ENCODE measurements around the gene KIR2DL4.
"Not testable (repeated sequence)": the region's sequence is repeated elsewhere in the genome, so short reads cannot be mapped to it uniquely, and the experiment has no call there.

Gene KIR2DL4

GRCh38 chr19:54803410-54803809 lies at the start of gene KIR2DL4:
Gene KIR2DL4 (plus strand): TSS chr19:54803610. CDS start chr19:54803652, 42 bp downstream.
- Histone ChIP-seq H3K9me3 (no peaks in the 10 kb centered on the region), H3K27ac (no peak within 1 kb of the TSS), H3K27me3 (peaks cover 19% of the 10 kb centered on the region), H3K4me1 (ENCODE audit: control insufficient read depth in 1 of 2, insufficient read depth in 1 of 2, low read depth in 1 of 2, low read length in 1 of 2) (no peaks in the 10 kb centered on the region), H3K36me3 (no peaks in the 10 kb centered on the region), H3K4me3 (ENCODE audit: low read depth in 1 of 2, low read length in 1 of 2) (no peak within 1 kb of the TSS)
- no peak for TF ChIP-seq CTCF (IDR thresholded peaks at IDR 0.05)

DNA sequence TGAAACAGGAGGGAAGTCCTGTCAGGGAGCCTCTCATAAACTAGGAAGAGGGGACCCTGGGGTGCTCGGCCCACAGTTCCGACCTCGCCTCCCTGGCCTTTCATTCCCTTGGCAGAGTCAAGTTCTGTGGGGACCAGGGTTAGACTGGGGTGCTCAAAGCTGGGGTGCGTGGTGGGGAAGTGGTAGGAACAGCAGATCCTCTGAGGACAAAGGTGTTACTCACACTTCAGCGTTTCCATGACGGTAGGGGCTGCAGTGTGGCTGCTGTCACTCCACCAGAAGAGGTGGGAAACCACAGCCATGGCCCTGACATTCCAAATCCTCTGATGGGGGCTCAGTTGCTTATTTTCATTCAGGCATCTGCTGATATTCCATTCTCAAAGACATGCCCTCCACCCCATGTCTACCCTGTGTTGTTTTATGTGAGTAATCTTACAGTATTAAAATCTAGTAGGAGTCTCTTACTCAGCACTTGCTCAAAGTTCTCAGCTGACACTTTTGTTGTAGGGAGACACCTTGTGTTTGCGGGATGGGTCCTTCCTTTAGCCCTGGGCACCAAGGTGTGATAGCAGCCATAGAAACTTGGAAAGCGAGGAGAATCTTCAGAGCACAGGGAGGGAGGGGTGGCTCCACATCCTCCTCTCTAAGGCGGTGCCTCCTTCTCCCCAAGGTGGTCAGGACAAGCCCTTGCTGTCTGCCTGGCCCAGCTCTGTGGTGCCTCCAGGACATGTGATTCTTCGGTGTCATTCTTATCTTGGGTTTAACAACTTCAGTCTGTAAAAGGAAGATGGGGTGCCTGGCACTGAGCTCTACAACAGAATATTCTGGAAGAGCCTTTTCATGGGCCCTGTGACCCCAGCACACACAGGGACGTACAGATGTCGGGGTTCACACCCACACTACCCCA lies 47.0 kb upstream of the KIR2DL4 start:
- not testable (repeated sequence) for H3K27ac ChIP-seq; H3K36me3 ChIP-seq; H3K4me3 ChIP-seq (ENCODE audit: low read depth in 1 of 2, low read length in 1 of 2)

DNA sequence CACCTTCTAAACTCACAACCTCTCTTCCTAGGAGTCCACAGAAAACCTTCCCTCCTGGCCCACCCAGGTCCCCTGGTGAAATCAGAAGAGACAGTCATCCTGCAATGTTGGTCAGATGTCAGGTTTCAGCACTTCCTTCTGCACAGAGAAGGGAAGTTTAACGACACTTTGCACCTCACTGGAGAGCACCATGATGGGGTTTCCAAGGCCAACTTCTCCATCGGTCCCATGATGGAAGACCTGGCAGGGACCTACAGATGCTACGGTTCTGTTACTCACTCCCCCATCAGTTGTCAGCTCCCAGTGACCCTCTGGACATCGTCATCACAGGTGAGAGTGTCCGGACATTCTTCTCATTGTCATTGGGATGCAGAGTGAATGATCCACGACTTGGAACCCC lies 44.8 kb upstream of the KIR2DL4 start:
- not testable (repeated sequence) for H3K27me3 ChIP-seq, H3K36me3 ChIP-seq

More for the DNA sequence above, 47.0 kb upstream of the KIR2DL4 start:
- peaks cover 13 to 22% of the 10 kb centered on the region in 2 experiments for H3K4me1 ChIP-seq (ENCODE audit: control insufficient read depth in 1 of 2, insufficient read depth in 1 of 2, low read depth in 1 of 2, low read length in 1 of 2)
- not testable (repeated sequence) for H3K27me3 ChIP-seq, H3K9me3 ChIP-seq

DNA sequence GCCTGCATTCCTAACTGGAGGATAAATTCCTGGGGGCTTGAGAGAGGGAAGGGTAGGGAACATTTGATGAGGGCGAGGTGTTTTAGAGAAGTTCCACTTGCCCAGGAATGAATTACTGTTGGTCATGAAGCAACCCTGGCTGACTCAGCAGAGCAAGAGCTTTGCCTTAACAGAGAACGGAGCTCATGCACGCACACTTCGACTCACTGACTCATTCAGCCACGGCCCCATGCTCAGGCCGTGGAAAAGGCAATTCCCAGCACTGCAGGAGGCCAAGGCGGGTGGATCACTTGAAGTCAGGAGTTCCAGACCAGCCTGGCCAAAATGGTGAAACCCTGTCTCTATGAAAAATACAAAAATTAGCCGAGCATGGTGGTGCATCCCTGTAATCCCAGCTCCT lies 39.2 kb upstream of the KIR2DL4 start:
- not testable (repeated sequence) for H3K36me3 ChIP-seq, H3K27me3 ChIP-seq, H3K9me3 ChIP-seq
- H3K4me1 ChIP-seq (ENCODE audit: control insufficient read depth in 1 of 2, insufficient read depth in 1 of 2, low read depth in 1 of 2, low read length in 1 of 2) = peaks cover 19 to 24% of the 10 kb centered on the region in 2 experiments
- peak overlapping the region; percentile 78 for H3K27ac ChIP-seq
- peak overlapping the region; percentile 15 to 21 for H3K4me3 ChIP-seq (ENCODE audit: low read depth in 1 of 2, low read length in 1 of 2)

More for the DNA sequence above, 44.8 kb upstream of the KIR2DL4 start:
- H3K9me3 ChIP-seq; H3K4me3 ChIP-seq (ENCODE audit: low read depth in 1 of 2, low read length in 1 of 2): not testable (repeated sequence)
- Histone ChIP-seq H3K27ac (peak overlapping the region; percentile 80), H3K4me1 (ENCODE audit: control insufficient read depth in 1 of 2, insufficient read depth in 1 of 2, low read depth in 1 of 2, low read length in 1 of 2) (peaks cover 15 to 26% of the 10 kb centered on the region in 2 experiments)

- H3K36me3 ChIP-seq; H3K4me3 ChIP-seq (ENCODE audit: low read depth in 1 of 2, low read length in 1 of 2); H3K9me3 ChIP-seq; H3K27ac ChIP-seq; H3K27me3 ChIP-seq: not testable (repeated sequence)
- H3K4me1 ChIP-seq (ENCODE audit: control insufficient read depth in 1 of 2, insufficient read depth in 1 of 2, low read depth in 1 of 2, low read length in 1 of 2) = peaks cover 19 to 22% of the 10 kb centered on the region in 2 experiments
Observed at GRCh38 chr19:54766464-54766863, 36.9 kb upstream of the KIR2DL4 start.

GRCh38 chr19:54769646-54770045 lies 33.8 kb upstream of the KIR2DL4 start, which contains the start of gene KIR2DL1:
Gene KIR2DL1 (plus strand): TSS chr19:54769793. CDS start chr19:54769851, 58 bp downstream.
- H3K27me3 ChIP-seq; H3K4me1 ChIP-seq (ENCODE audit: control insufficient read depth in 1 of 2, insufficient read depth in 1 of 2, low read depth in 1 of 2, low read length in 1 of 2); H3K4me3 ChIP-seq (ENCODE audit: low read depth in 1 of 2, low read length in 1 of 2); H3K9me3 ChIP-seq; H3K27ac ChIP-seq; H3K36me3 ChIP-seq: not testable (repeated sequence)

- not testable (repeated sequence) for H3K9me3 ChIP-seq; H3K4me1 ChIP-seq (ENCODE audit: control insufficient read depth in 1 of 2, insufficient read depth in 1 of 2, low read depth in 1 of 2, low read length in 1 of 2); H3K4me3 ChIP-seq (ENCODE audit: low read depth in 1 of 2, low read length in 1 of 2); H3K27me3 ChIP-seq; H3K36me3 ChIP-seq; H3K27ac ChIP-seq
Observed at GRCh38 chr19:54770511-54770910, 32.9 kb upstream of the KIR2DL4 start.

DNA sequence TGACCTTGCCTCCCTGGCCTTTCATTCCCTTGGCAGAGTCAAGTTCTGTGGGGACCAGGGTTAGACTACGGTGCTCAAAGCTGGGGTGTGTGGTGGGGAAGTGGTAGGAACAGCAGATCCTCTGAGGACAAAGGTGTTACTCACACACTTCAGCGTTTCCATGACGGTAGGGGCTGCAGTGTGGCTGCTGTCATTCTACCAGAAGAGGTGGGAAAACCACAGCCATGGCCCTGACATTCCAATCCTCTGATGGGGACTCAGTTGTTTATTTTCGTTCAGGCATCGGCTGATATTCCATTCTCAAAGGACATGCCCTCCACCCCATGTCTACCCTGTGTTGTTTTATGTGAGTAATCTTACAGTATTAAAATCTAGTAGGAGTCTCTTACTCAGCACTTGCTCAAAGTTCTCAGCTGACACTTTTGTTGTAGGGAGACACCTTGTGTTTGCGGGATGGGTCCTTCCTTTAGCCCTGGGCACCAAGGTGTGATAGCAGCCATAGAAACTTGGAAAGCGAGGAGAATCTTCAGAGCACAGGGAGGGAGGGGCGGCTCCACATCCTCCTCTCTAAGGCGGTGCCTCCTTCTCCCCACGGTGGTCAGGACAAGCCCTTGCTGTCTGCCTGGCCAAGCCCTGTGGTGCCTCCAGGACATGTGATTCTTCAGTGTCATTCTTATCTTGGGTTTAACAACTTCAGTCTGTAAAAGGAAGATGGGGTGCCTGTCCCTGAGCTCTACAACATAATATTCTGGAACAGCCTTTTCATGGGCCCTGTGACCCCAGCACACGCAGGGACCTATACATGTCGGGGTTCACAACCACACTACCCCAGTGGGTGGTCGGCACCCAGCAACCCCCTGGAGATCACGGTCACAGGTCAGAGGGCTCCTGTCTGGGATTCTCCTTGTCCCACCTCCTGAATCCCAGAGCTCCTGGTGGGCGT lies 32.1 kb upstream of the KIR2DL4 start:
- not testable (repeated sequence) for H3K36me3 ChIP-seq; H3K27me3 ChIP-seq; H3K4me3 ChIP-seq (ENCODE audit: low read depth in 1 of 2, low read length in 1 of 2); H3K9me3 ChIP-seq; H3K4me1 ChIP-seq (ENCODE audit: control insufficient read depth in 1 of 2, insufficient read depth in 1 of 2, low read depth in 1 of 2, low read length in 1 of 2); H3K27ac ChIP-seq

DNA sequence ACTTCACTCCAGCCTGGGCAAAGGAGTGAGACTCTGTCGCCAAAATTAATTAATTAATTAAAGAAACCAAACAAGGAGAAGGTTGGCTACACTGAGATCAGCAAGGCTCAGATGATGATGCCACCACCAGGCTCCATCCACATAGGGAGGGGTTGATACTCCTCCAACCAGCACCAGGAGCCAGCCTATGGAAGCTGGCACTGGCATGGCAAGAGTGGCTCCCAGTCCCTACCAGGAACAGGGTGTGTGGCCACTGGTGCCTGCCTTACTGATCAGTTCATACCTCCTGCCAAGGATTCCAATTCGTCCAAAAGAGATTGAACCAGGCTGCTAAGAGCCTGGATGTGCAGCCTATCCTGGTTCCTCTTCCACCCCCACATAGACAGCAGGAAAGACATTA lies 30.7 kb upstream of the KIR2DL4 start:
- not testable (repeated sequence) for H3K36me3 ChIP-seq; H3K27me3 ChIP-seq; H3K27ac ChIP-seq; H3K9me3 ChIP-seq; H3K4me3 ChIP-seq (ENCODE audit: low read depth in 1 of 2, low read length in 1 of 2); H3K4me1 ChIP-seq (ENCODE audit: control insufficient read depth in 1 of 2, insufficient read depth in 1 of 2, low read depth in 1 of 2, low read length in 1 of 2)

DNA sequence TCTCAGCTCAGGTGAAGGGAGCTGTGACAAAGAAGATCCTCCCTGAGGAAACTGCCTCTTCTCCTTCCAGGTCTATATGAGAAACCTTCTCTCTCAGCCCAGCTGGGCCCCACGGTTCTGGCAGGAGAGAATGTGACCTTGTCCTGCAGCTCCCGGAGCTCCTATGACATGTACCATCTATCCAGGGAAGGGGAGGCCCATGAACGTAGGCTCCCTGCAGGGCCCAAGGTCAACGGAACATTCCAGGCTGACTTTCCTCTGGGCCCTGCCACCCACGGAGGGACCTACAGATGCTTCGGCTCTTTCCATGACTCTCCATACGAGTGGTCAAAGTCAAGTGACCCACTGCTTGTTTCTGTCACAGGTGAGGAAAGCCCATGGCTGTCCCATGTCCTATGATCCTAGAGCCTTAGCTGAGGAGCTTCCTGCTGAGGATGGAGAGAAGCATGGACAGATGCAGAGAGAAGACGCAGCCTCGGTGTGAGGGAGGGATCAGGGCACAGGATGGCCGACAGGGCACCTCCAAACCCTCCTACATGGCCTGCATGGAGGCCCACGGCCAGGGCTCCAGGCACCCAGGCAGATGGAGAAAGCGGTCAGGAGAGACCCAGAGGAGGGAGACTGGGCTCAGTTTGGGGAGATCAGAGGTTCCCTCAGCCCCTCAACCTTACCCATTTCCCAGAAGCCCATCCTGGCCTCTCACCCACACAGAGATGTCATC lies 28.2 kb upstream of the KIR2DL4 start:
- H3K36me3 ChIP-seq; H3K27me3 ChIP-seq; H3K4me3 ChIP-seq (ENCODE audit: low read depth in 1 of 2, low read length in 1 of 2); H3K9me3 ChIP-seq; H3K27ac ChIP-seq; H3K4me1 ChIP-seq (ENCODE audit: control insufficient read depth in 1 of 2, insufficient read depth in 1 of 2, low read depth in 1 of 2, low read length in 1 of 2): not testable (repeated sequence)

DNA sequence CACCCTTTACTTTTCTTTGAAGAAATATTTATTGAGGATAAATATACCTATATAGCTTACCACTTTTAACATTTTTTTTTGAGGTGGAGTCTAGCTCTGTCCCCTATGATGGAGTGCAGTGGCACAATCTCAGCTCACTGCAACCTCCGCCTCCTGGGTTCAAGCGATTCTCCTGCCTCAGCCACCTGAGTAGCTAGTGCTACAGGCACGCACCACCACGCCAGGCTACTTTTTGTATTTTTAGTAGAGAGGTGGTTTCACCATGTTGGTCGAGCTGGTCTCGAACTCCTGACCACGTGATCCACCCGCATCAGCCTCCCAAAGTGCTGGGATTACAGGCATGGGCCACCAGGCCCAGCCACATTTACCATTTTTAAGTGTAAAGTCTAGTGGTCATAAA lies 27.6 kb upstream of the KIR2DL4 start:
- H3K9me3 ChIP-seq; H3K4me3 ChIP-seq (ENCODE audit: low read depth in 1 of 2, low read length in 1 of 2); H3K27me3 ChIP-seq; H3K27ac ChIP-seq; H3K36me3 ChIP-seq; H3K4me1 ChIP-seq (ENCODE audit: control insufficient read depth in 1 of 2, insufficient read depth in 1 of 2, low read depth in 1 of 2, low read length in 1 of 2): not testable (repeated sequence)

GRCh38 chr19:54777851-54778250 lies 25.6 kb upstream of the KIR2DL4 start:
- not testable (repeated sequence) for H3K9me3 ChIP-seq; H3K27me3 ChIP-seq; H3K4me3 ChIP-seq (ENCODE audit: low read depth in 1 of 2, low read length in 1 of 2); H3K4me1 ChIP-seq (ENCODE audit: control insufficient read depth in 1 of 2, insufficient read depth in 1 of 2, low read depth in 1 of 2, low read length in 1 of 2); H3K27ac ChIP-seq; H3K36me3 ChIP-seq

Data from neutrophil (primary cell).